ENCODE data around the gene PDZD2. TPM values are rescaled to one million over a fixed set of nuclear protein-coding genes. Genes with fewer than 3 reads are reported as not detected.

PDZD2 gene
- total RNA-seq, 4 donors from 2014 or later, result 6.2 to 21.4 (median 11.8) TPM

- intact Hi-C loops (cut with DNase I; ENCODE audit: low total_unique reads), result no loop called here
- Histone ChIP-seq H3K9me3 (no peaks in the 10 kb centered on the region), H3K27me3 (no peaks in the 10 kb centered on the region), H3K36me3 (no peaks in the 10 kb centered on the region), H3K27ac (no peak overlapping the region), H3K4me1 (no peaks in the 10 kb centered on the region), H3K4me3 (no peak overlapping the region)
- DNase-seq, result no peak
- TF ChIP-seq, protein P1, sequence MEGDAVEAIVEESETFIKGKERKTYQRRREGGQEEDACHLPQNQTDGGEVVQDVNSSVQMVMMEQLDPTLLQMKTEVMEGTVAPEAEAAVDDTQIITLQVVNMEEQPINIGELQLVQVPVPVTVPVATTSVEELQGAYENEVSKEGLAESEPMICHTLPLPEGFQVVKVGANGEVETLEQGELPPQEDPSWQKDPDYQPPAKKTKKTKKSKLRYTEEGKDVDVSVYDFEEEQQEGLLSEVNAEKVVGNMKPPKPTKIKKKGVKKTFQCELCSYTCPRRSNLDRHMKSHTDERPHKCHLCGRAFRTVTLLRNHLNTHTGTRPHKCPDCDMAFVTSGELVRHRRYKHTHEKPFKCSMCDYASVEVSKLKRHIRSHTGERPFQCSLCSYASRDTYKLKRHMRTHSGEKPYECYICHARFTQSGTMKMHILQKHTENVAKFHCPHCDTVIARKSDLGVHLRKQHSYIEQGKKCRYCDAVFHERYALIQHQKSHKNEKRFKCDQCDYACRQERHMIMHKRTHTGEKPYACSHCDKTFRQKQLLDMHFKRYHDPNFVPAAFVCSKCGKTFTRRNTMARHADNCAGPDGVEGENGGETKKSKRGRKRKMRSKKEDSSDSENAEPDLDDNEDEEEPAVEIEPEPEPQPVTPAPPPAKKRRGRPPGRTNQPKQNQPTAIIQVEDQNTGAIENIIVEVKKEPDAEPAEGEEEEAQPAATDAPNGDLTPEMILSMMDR (IDR thresholded peaks at IDR 0.05), result no peak
- TF ChIP-seq POLR2A (IDR thresholded peaks at IDR 0.05), result no peak
Observed at GRCh38 chr5:32000731-32001130, 361.8 kb downstream of the PDZD2 start.

DNA sequence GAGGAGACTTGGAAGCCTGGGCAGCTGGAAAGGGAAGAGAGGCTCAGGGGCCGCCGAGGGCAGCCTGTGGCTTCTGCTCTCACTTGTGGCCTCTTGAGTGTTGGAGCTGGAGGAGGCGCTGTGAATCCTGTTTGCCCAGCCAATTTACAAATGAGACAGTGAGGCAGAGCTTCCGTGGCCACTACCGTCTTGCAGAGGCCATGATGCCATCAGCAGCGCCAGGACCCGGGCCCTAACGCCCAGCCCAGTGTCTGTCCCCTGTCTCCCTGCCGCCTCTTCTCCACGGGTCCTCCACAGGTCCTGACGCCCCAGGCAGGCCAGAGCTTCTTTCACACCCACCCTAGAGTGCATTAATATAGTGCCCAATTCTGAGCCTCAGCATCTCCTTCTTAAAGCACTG lies 362.4 kb downstream of the PDZD2 start:
- H3K27me3 ChIP-seq, result no peaks in the 10 kb centered on the region
- intact Hi-C loops (cut with DNase I; ENCODE audit: low total_unique reads), result no loop called here
- H3K36me3 ChIP-seq, result no peaks in the 10 kb centered on the region
- TF ChIP-seq POLR2A (IDR thresholded peaks at IDR 0.05), result no peak
- TF ChIP-seq, protein P1 (IDR thresholded peaks at IDR 0.05), result no peak
- no peak overlapping the region for H3K4me3 ChIP-seq
- no peaks in the 10 kb centered on the region for H3K9me3 ChIP-seq
- H3K4me1 ChIP-seq, result no peaks in the 10 kb centered on the region
- DNase-seq, result no peak
- no peak overlapping the region for H3K27ac ChIP-seq

DNA sequence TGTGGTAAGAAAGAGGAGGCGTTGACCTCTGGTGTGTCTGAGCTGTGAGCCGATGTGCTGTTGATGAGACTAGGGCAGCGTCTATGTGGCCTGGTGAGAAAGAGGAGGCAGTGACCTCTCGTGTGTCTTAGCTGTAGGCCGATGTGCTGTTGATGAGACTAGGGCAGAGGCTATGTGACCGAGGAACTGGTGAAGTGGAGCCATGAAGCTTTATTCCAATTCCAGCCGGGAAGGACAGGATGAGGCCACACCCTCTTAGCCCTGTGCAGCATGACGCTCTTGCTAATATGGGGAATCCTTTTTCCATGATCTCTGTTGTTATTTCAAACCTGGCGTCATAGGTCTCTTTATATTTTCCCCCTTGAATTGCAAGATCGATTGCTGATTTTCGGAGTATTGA lies 362.8 kb downstream of the PDZD2 start:
- no peaks in the 10 kb centered on the region for H3K36me3 ChIP-seq
- H3K4me3 ChIP-seq, result no peak overlapping the region
- H3K9me3 ChIP-seq, result no peaks in the 10 kb centered on the region
- DNase-seq, result no peak
- H3K27me3 ChIP-seq, result no peaks in the 10 kb centered on the region
- no peak for TF ChIP-seq POLR2A (IDR thresholded peaks at IDR 0.05)
- TF ChIP-seq, protein P1 (IDR thresholded peaks at IDR 0.05), result no peak
- H3K27ac ChIP-seq, result no peak overlapping the region
- intact Hi-C loops (cut with DNase I; ENCODE audit: low total_unique reads), result no loop called here
- no peaks in the 10 kb centered on the region for H3K4me1 ChIP-seq

- Histone ChIP-seq H3K4me1 (no peaks in the 10 kb centered on the region), H3K36me3 (no peaks in the 10 kb centered on the region), H3K27me3 (no peaks in the 10 kb centered on the region), H3K4me3 (no peak overlapping the region), H3K27ac (no peak overlapping the region), H3K9me3 (no peaks in the 10 kb centered on the region)
- DNase-seq, result no peak
- intact Hi-C loops (cut with DNase I; ENCODE audit: low total_unique reads), result no loop called here
- TF ChIP-seq, protein P1 (IDR thresholded peaks at IDR 0.05), result no peak
- TF ChIP-seq POLR2A (IDR thresholded peaks at IDR 0.05), result no peak
Observed at GRCh38 chr5:32002755-32003154, 363.8 kb downstream of the PDZD2 start.

DNA sequence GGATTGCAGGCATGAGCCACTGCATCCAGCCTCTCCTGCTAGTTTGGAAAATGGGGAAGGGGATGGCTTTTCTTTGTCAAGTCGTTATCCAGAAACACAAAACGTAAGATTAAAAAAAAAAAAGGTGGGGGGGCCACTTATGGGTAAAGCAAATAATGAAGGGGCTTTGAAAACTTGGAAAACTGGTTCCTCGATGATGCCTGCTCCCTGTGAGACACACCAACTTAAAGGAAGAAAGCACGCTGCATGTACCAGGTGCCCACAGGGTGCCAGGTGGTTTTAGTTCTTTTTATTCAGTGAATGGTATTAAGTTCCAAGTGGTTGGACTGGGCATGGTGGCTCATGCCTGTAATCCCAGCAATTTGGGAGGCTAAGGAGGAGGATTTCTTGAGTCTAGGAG lies 365.1 kb downstream of the PDZD2 start:
- TF ChIP-seq, protein P1 (IDR thresholded peaks at IDR 0.05), result no peak
- TF ChIP-seq POLR2A (IDR thresholded peaks at IDR 0.05), result no peak
- Histone ChIP-seq H3K4me1 (no peaks in the 10 kb centered on the region), H3K27me3 (no peaks in the 10 kb centered on the region), H3K9me3 (no peaks in the 10 kb centered on the region), H3K4me3 (no peak overlapping the region), H3K27ac (no peak overlapping the region), H3K36me3 (no peaks in the 10 kb centered on the region)
- DNase-seq, result no peak
- intact Hi-C loops (cut with DNase I; ENCODE audit: low total_unique reads), result no loop called here
